ENCODE data around the gene ATP6V1B1. TPM values are rescaled to one million over a fixed set of nuclear protein-coding genes. Genes with fewer than 3 reads are reported as not detected.

The ATP6V1B1 gene
- total RNA-seq, 3 donors from 2014 or later (not counting 1 experiment from before 2014, with no cell fraction given) = not detected

DNA sequence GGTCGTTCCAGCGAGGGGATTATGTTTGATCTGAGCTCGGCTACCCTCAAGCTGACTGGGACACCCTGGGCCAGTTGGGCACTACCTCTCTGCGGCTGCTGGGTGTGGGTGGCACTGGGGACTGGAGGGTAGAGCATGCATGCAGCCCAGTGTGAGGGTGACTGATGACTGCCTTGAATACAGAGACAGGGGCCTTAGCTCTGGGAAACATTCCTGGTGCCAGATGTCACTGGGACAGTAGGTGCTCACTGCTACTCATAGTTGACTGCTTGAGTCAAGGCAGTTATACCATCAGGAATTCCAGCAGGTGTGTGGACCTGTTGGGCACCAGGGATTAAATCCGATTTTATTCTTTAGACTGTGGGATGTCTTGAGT, 33.6 kb upstream of the ATP6V1B1 start:
- H3K4me3 Mint-ChIP-seq = peak overlapping the region; percentile 84
- intact Hi-C loops (cut with micrococcal nuclease) = no loop called here
- Histone ChIP-seq H3K27me3 (ENCODE audit: control insufficient read depth, insufficient read depth, low read length) (peaks cover 85% of the 10 kb centered on the region), H3K36me3 (ENCODE audit: control insufficient read depth, insufficient read depth, low read length) (no peaks in the 10 kb centered on the region), H3K4me3 (ENCODE audit: low read length) (no peak overlapping the region), H3K9me3 (ENCODE audit: control insufficient read depth, insufficient read depth, low read length) (no peaks in the 10 kb centered on the region), H3K4me1 (ENCODE audit: control insufficient read depth, insufficient read depth, low read length) (peaks cover 24% of the 10 kb centered on the region), H3K27ac (ENCODE audit: low read length) (no peak overlapping the region)
- WGBS (ENCODE audit: insufficient coverage) = 54% methylated on average over 5 of the region's 5 CpGs
- no peak for ATAC-seq
- peaks cover 18 to 42% of the 10 kb centered on the region in 2 donors for H3K4me1 Mint-ChIP-seq
- no peaks in the 10 kb centered on the region for H3K36me3 Mint-ChIP-seq
- peaks cover 81 to 91% of the 10 kb centered on the region in 2 donors for H3K27me3 Mint-ChIP-seq (ENCODE audit: low read depth in 2 of 2)
- TF ChIP-seq, protein P1, sequence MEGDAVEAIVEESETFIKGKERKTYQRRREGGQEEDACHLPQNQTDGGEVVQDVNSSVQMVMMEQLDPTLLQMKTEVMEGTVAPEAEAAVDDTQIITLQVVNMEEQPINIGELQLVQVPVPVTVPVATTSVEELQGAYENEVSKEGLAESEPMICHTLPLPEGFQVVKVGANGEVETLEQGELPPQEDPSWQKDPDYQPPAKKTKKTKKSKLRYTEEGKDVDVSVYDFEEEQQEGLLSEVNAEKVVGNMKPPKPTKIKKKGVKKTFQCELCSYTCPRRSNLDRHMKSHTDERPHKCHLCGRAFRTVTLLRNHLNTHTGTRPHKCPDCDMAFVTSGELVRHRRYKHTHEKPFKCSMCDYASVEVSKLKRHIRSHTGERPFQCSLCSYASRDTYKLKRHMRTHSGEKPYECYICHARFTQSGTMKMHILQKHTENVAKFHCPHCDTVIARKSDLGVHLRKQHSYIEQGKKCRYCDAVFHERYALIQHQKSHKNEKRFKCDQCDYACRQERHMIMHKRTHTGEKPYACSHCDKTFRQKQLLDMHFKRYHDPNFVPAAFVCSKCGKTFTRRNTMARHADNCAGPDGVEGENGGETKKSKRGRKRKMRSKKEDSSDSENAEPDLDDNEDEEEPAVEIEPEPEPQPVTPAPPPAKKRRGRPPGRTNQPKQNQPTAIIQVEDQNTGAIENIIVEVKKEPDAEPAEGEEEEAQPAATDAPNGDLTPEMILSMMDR (IDR thresholded peaks at IDR 0.05) = no peak
- H3K27ac Mint-ChIP-seq = no peak overlapping the region
- no peaks in the 10 kb centered on the region for H3K9me3 Mint-ChIP-seq
- DNase-seq = no peak

DNA sequence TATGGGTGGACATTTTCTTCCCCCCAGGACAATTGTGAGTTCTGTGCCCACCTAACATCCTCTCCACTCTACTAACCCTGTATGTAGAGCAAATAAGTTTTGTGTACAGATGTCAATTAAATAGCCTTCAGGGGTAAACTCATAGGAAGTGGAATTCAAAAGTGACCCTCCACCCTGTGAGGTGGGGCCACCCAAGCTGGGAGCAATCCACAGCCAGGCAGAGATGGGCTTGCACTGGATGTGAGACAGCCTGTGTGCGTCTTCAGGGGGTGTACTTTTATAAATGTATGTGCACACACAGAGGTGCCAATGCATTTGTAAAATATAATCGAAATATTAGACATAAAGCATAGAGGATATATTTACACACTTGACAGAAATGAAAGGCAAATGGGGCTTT, 33.1 kb upstream of the ATP6V1B1 start:
- no peak for ATAC-seq
- Histone ChIP-seq H3K4me1 (ENCODE audit: control insufficient read depth, insufficient read depth, low read length) (peaks cover 30% of the 10 kb centered on the region), H3K27ac (ENCODE audit: low read length) (no peak overlapping the region), H3K9me3 (ENCODE audit: control insufficient read depth, insufficient read depth, low read length) (no peaks in the 10 kb centered on the region), H3K27me3 (ENCODE audit: control insufficient read depth, insufficient read depth, low read length) (peaks cover 86% of the 10 kb centered on the region), H3K4me3 (ENCODE audit: low read length) (no peak overlapping the region), H3K36me3 (ENCODE audit: control insufficient read depth, insufficient read depth, low read length) (no peaks in the 10 kb centered on the region)
- H3K9me3 Mint-ChIP-seq = no peaks in the 10 kb centered on the region
- peaks cover 23 to 44% of the 10 kb centered on the region in 2 donors for H3K4me1 Mint-ChIP-seq
- TF ChIP-seq, protein P1 (IDR thresholded peaks at IDR 0.05) = no peak
- H3K27me3 Mint-ChIP-seq (ENCODE audit: low read depth in 2 of 2) = peaks cover 80 to 91% of the 10 kb centered on the region in 2 donors
- intact Hi-C loops (cut with micrococcal nuclease) = no loop called here
- peak overlapping the region; percentile 84 for H3K4me3 Mint-ChIP-seq
- no peaks in the 10 kb centered on the region for H3K36me3 Mint-ChIP-seq
- no peak overlapping the region for H3K27ac Mint-ChIP-seq
- no peak for DNase-seq
- 86% methylated on average over 1 of the region's 2 CpGs for WGBS (ENCODE audit: insufficient coverage)

DNA sequence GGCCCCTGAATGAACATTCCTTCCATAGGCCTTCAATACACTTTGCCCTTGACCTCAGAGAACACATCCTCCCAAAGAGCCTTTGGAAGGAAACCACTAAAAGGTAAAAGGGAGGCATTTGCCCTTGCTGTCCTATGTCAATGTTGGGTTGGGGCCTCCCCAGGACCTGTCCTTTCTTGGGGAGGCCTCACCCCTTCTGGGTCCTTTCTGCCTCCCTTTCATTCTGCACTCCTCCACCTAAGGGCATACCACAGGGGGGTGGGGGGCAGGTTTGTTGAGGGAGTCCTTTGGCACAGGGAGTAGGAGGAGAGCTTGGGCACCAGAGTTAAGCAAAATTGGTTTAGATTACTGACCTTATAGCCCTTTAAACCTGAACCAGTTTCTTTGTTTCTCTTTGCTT, 32.5 kb upstream of the ATP6V1B1 start:
- H3K9me3 Mint-ChIP-seq = no peaks in the 10 kb centered on the region
- peaks cover 87% of the 10 kb centered on the region for H3K27me3 ChIP-seq (ENCODE audit: control insufficient read depth, insufficient read depth, low read length)
- H3K4me1 Mint-ChIP-seq = peaks cover 24 to 46% of the 10 kb centered on the region in 2 donors
- H3K36me3 ChIP-seq (ENCODE audit: control insufficient read depth, insufficient read depth, low read length) = no peaks in the 10 kb centered on the region
- peaks cover 30% of the 10 kb centered on the region for H3K4me1 ChIP-seq (ENCODE audit: control insufficient read depth, insufficient read depth, low read length)
- H3K4me3 ChIP-seq (ENCODE audit: low read length) = no peak overlapping the region
- H3K27me3 Mint-ChIP-seq (ENCODE audit: low read depth in 2 of 2) = peaks cover 78 to 88% of the 10 kb centered on the region in 2 donors
- ATAC-seq (no peak), DNase-seq (no peak)
- intact Hi-C loops (cut with micrococcal nuclease) = no loop called here
- H3K27ac Mint-ChIP-seq = no peak overlapping the region
- no peak overlapping the region for H3K4me3 Mint-ChIP-seq
- TF ChIP-seq, protein P1 (IDR thresholded peaks at IDR 0.05) = no peak
- H3K9me3 ChIP-seq (ENCODE audit: control insufficient read depth, insufficient read depth, low read length) = no peaks in the 10 kb centered on the region
- H3K36me3 Mint-ChIP-seq = no peaks in the 10 kb centered on the region
- no peak overlapping the region for H3K27ac ChIP-seq (ENCODE audit: low read length)

DNA sequence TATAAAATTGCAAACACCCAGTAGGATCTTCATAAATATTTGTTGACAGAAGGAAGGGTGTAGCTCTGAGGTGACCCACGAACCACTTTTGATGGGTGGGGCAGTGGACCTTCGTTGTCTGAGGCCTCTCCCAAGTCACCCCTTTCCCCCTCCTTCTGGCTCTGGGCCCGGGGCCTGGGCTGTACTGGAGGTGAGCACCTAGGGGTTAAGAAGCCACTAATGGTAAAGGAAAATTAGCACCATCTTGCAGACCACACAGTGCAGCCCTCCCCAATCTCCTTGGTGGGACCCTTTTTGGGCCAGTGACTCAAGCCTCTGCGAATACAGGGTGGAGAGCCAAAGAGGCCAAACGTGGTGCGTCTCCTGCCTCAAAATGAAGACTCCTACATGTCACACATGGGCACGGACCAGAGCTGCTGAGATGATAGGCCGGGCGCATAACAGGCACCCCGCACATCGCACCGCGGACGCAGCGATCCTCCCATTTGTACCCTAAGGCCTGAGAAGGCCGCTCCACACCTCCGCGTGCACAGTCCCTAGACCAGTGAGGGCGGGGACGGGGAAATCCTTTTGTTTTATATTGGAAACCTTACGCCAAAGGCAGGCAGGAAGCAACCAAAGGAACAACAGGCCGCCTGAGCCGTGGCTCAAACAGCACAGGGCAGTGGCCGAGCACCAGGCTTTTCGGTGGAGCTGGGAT, 31.9 kb upstream of the ATP6V1B1 start:
- Histone ChIP-seq H3K27me3 (ENCODE audit: control insufficient read depth, insufficient read depth, low read length) (peaks cover 86% of the 10 kb centered on the region), H3K27ac (ENCODE audit: low read length) (no peak overlapping the region), H3K36me3 (ENCODE audit: control insufficient read depth, insufficient read depth, low read length) (no peaks in the 10 kb centered on the region), H3K9me3 (ENCODE audit: control insufficient read depth, insufficient read depth, low read length) (no peaks in the 10 kb centered on the region), H3K4me1 (ENCODE audit: control insufficient read depth, insufficient read depth, low read length) (peaks cover 30% of the 10 kb centered on the region), H3K4me3 (ENCODE audit: low read length) (no peak overlapping the region)
- Mint-ChIP-seq H3K27me3 (ENCODE audit: low read depth in 2 of 2) (peaks cover 78 to 88% of the 10 kb centered on the region in 2 donors), H3K9me3 (no peaks in the 10 kb centered on the region), H3K27ac (no peak overlapping the region), H3K36me3 (no peaks in the 10 kb centered on the region), H3K4me3 (no peak overlapping the region), H3K4me1 (peaks cover 24 to 45% of the 10 kb centered on the region in 2 donors)
- intact Hi-C loops (cut with micrococcal nuclease) = no loop called here
- TF ChIP-seq, protein P1 (IDR thresholded peaks at IDR 0.05) = no peak
- ATAC-seq (no peak), DNase-seq (no peak)
- WGBS (ENCODE audit: insufficient coverage) = 31% methylated on average over 25 of the region's 25 CpGs

Measured in natural killer cell (primary cell).